ELR (cell line): ENCODE data around the gene SHC2.
"Not testable (repeated sequence)": the region's sequence is repeated elsewhere in the genome, so short reads cannot be mapped to it uniquely, and the experiment has no call there.

Source experiments
- DNase-seq: peaks from one replicate; pipeline ENCODE4 v3.0.0-alpha.2; 2015; ENCODE audit warnings: low read depth

Gene SHC2

DNA sequence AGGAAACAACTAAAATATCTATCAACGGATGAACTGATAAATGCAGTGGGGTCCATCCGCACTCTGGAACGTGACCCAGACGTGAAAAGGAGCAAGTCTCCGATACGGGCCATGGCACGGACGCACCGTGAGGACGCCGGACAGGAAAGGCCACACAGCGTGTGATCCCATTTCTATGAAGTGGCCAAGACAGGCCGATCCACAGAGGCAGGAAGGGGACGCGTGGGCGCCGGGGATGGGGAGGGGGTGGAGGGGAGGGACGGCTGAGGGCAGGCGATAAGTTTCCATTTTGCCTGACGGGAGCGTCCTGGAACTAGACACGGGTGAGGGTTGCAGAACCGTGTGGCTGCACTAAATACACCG is 13.8 kb downstream of the SHC2 start:
- DNase-seq = no peak

DNA sequence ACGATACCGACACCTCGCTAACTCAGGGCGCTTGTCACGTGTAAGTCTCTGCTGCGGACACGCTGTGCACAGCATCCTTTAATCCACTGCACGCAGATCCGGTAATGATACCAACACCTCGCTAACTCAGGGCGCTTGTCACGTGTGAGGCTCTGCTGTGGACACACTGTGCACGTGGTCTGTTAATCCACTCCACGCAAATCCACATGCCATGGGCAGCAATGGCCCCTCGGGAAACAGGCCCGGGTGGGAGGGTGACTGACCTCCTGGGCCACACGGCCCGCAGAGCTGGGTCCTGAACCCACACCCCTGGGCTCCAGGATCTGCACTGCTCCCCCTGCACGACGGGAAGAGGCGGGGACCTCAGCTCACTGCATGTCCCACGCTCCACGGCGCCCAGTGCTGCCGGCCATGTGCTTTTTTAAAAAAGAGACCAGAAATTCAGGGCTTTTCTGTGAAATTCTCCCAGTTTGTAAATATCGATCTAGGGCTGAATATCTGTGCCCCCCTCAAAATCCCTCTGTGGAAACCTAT is 16.1 kb downstream of the SHC2 start:
- DNase-seq = no peak

- no peak for DNase-seq
Measured at GRCh38 chr19:443005-443404, 17.8 kb downstream of the SHC2 start.

- no peak for DNase-seq
Measured at GRCh38 chr19:442085-442484, 18.7 kb downstream of the SHC2 start.

DNA sequence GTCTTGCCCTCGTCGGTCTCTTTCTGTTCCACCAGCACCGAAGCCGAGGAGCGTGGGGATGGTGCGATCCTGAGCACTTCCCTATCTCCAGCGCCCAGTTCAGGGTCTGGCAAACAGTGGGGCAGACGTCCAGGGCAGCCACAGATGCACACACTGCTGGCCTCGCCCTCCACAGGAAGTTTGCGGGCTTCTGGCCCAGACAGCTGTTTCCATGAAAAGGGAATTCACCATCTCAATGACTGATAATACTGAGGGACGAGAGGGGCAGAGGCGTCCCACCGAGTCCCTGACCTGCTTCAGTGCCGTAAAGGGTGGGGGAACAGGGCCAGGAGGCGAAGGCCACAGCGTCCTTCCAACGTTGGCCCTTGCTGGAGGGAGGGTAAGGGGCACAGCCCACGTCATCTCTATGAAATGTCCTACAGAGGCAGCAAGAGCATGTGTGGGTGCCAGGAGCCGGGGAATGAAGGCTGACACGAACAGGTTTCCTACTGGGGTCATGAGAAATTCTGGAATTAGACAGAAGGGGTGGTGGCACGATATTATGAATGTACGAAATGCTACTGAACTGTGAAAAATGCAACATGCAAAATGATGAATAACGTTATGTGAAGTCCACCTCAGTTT is 19.5 kb downstream of the SHC2 start:
- DNase-seq = no peak

GRCh38 chr19:440391-441212 is 20.2 kb downstream of the SHC2 start:
- DNase-seq = no peak

- no peak for DNase-seq
Measured at GRCh38 chr19:439167-439900, 21.5 kb downstream of the SHC2 start.

DNA sequence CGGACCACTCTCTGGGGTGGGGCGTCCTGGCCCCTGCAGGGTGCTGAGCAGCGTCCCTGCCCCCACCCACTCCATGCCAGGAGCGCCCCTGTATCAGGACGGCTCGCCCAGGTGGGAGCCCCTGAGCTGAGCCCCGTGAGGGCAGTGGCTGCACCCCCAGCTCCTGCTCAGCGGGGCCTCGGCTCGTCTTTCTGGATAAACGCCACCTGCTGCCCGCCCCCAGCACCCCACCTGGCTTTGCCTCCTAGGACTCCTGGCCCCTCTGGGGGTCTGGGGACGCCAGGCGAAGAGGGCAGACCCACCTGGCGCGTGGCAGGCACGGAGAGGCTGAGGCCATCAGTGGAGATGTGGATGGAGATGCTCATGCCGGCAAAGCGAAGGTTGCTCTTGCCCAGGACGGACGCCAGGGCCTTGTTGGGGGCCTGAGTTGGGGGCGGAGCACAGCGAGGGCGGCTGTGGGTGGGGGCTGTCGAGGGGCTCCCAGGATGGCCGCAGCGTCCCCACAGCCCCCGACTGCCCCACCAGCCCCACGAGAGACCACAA is 22.3 kb downstream of the SHC2 start:
- no peak for DNase-seq

GRCh38 chr19:437041-437440 is 23.8 kb downstream of the SHC2 start:
- DNase-seq = no peak

GRCh38 chr19:436413-436950 is 24.4 kb downstream of the SHC2 start:
- no peak for DNase-seq

DNA sequence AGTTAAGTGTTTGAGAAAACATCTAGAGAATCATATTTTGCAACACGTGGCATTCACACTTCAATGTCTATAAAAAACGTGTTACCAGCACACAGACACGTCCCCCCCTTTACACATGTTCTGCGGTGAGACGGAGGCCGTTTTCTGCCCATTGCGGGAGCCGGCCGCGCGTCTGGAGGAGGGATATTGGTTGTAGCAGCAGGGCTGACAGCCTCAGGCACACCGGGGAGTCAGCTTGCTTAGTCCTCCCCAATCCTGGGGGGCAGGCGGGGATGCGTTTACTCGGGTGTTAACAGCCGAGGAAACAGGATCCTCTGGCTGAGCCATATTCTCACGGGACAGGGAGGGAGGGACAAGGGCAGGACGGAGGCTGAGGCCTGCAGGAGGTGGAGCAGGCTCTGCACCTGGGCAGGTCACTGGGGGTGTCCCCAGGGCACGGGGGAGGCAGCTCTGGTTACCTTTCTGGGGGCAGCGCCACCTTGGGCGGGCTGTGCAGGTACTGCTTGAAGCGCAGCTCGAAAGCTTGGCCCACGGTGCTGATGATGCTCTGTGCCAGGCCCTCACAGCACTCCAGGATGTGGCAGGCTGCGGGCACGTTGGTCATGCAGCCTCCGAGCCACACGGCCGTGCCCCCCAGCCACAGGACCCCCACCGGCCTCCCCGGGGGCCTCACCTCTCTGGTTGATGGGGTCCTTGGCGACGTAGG is 25.0 kb downstream of the SHC2 start:
- no peak for DNase-seq

DNA sequence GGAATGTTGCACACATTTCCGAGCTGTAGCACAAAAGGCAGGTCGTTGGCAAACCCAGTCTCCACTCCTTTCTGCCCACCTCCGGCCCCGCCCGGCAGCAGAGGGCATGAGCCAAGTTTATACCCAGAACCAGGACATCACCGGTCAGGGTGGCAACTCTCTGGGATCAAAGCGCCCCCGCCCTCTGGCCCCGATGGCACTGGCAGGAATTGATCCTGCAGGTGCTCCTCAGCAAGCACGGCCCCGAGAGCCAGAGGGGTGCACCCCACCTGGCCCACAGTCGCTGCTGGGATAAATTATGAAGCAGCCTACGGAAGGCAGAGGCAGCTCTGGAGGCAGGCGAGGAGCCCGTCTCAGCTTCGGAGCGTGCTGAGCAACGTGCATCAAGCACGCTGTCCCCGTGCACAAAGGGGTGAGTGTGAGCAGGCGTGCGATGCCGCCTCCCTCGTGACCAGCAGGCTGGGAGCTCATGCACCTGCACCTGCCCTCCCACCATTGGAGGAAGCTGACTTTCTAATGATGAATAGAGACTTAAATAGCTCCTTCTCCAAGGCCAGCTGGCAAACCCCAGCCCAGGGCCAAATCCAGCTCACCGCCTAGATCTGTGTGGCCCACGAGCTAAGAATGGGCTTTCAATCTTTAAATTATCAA is 25.7 kb downstream of the SHC2 start:
- no peak for DNase-seq

GRCh38 chr19:434152-434960 is 26.5 kb downstream of the SHC2 start:
- no peak for DNase-seq

DNA sequence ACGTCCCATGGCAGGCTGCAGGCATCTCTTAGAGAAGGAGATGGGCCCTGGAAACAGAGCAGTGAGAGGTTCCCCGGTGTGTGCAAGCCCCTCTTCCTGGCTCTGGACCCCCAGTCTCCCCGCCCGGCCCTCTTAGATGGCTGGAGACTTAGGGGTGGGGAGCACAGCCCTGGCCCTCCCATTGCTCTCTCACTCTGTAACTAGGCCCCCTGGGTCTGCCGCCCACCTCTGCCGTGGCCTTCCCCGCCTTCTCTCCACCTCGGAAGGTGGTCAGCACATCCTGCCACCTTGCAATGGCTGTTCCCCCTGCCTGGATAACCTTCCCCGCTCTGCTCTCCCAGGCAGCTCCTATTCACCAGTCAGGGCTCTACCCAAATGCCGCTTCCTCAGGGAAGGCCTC is 30.1 kb downstream of the SHC2 start:
- DNase-seq = no peak

GRCh38 chr19:428149-428548 is 32.7 kb downstream of the SHC2 start:
- DNase-seq = no peak

DNA sequence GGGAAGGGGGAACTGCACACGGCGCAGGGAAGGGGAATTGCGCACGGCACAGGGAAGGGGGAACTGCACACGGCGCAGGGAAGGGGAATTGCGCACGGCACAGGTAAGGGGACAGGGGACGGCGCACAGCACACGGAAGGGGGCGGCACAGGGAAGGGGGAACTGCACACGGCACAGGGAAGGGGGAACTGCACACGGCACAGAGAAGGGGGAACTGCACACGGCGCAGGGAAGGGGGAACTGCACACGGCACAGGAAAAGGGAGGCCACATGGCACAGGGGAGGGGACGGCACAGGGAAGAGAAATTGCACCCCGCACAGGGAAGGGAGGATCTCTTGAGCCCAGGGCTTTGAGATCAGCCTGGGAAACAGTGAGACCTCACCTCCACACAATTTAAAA is 33.2 kb downstream of the SHC2 start:
- not testable (repeated sequence) for DNase-seq

GRCh38 chr19:426725-427445 is 33.9 kb downstream of the SHC2 start:
- no peak for DNase-seq

DNA sequence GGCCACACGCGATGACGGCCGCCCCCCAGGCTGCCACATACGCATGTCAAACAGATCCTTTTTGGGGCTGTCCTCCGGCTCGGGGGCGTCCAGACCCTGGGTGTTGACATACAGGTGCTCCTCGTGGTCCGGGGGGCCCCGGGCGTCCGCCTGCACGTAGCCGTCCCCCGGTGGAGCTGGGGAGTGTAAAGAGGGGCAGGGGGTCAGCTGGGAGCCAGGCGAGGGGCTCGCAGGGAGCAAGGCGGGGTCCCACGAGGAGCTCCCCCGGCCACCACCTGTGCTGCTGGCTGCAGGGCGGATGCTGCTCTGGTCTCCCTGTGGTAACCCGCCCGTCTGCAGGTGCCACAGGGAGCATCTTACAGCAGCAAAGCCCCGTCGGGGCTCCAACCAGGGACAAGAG is 35.8 kb downstream of the SHC2 start:
- no peak for DNase-seq

DNA sequence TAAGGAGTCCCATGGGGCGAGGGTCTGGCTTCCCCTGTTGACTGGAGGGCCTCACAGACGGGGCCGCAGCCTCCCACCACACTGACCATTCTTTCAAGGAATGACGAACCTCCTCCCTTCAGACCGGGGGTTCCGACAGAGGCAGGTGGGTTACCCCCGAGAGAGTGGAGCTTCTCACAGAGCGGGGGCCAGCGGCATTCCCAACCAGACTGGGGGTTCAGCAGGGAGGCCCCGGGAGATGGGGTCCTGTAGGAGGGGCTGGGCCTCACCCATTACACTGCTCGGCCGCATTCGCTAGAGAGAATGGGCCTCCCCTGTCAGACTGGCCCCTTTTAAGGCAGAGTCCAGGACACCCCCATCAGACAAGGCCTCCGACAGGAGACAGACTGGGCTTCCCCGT is 36.3 kb downstream of the SHC2 start:
- no peak for DNase-seq
